Activated CD8-positive, alpha-beta T cell treated with anti-CD3 and anti-CD28 coated beads, Interleukin-2, amount 10 ng/mL, durations not matched to agents 7 days and 5 days (primary cell): ENCODE data around the gene SLC12A2. TPM values are rescaled to one million over a fixed set of nuclear protein-coding genes. Genes with fewer than 3 reads are reported as not detected.

Experiments used
- ATAC-seq: fragments of 150-1000 bp; cut with Tn5 transposase; one replicate; pipeline ENCODE4 v1.10.0; 2021; ENCODE audit warnings: moderate library complexity
- CTCF ChIA-PET: fragments of 350-600 bp; sonication (Branson Sonifier 250); formaldehyde crosslinking; loops from one replicate; lab custom pipeline; 2021; ENCODE audit warnings: antibody characterized with exemption; lab: Charles Lee
- POLR2A ChIA-PET: fragments of 350-600 bp; sonication (Branson Sonifier 250); formaldehyde crosslinking; loops from one replicate; lab custom pipeline; 2021; ENCODE audit warnings: antibody characterized with exemption; lab: Charles Lee
- DNase-seq: peaks from one replicate; pipeline ENCODE4 v3.0.0-alpha.2; 2020
- H3K27ac Mint-ChIP-seq: one replicate; pipeline ENCODE4 v1.8.0; 2021; ENCODE audit warnings: mild to moderate bottlenecking, mixed read lengths
- H3K27me3 Mint-ChIP-seq: one replicate; pipeline ENCODE4 v1.8.0; 2021; ENCODE audit warnings: low read depth, mixed read lengths
- H3K36me3 Mint-ChIP-seq: one replicate; pipeline ENCODE4 v1.8.0; 2021; ENCODE audit warnings: low read depth, mixed read lengths
- H3K4me1 Mint-ChIP-seq: one replicate; pipeline ENCODE4 v1.8.0; 2021; ENCODE audit warnings: low read depth, mixed read lengths
- H3K4me3 Mint-ChIP-seq: one replicate; pipeline ENCODE4 v1.8.0; 2021; ENCODE audit warnings: mild to moderate bottlenecking, mixed read lengths
- H3K9me3 Mint-ChIP-seq: one replicate; pipeline ENCODE4 v1.8.0; 2022; ENCODE audit warnings: mixed read lengths; ENCODE audit not compliant: insufficient read depth
- total RNA-seq, 2 experiments: library from RNA; stranded (reverse); gene quantifications; one replicate each; pipeline ENCODE4 v1.2.3, GENCODE V29; 2021

The SLC12A2 gene
- total RNA-seq, 2 experiments from 2014 or later, result 13.4 to 17.0 TPM

DNA sequence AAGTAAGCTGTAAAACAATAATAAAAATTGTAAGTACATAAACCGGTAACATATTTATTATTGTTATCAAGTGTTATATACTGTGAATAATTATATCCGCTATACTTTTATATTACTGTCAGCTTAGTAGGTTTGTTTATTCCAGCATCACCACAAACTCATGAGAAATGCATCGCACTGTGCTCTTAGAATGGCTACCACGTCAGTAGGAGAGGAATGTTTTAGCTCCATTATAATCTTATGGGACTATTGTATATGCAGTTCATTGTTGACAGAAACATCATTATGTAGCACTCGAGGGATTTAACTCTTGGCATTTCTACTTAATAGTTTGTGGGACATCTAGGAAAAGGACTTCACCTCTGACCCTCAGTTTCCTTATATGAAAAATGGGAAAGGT, 16.4 kb downstream of the SLC12A2 start:
- Mint-ChIP-seq H3K9me3 (peaks cover 21% of the 10 kb centered on the region), H3K4me1 (no peaks in the 10 kb centered on the region), H3K4me3 (no peak overlapping the region), H3K36me3 (peaks cover 32% of the 10 kb centered on the region), H3K27me3 (no peaks in the 10 kb centered on the region), H3K27ac (no peak overlapping the region)
- DNase-seq (no peak), ATAC-seq (no peak)
- CTCF ChIA-PET, result interaction anchor here (1.8 kb wide), 1 partner anchor 15 kb away, joined by 6 read pairs; no protein-coding TSS in a partner anchor
- POLR2A ChIA-PET, result no interaction called here

DNA sequence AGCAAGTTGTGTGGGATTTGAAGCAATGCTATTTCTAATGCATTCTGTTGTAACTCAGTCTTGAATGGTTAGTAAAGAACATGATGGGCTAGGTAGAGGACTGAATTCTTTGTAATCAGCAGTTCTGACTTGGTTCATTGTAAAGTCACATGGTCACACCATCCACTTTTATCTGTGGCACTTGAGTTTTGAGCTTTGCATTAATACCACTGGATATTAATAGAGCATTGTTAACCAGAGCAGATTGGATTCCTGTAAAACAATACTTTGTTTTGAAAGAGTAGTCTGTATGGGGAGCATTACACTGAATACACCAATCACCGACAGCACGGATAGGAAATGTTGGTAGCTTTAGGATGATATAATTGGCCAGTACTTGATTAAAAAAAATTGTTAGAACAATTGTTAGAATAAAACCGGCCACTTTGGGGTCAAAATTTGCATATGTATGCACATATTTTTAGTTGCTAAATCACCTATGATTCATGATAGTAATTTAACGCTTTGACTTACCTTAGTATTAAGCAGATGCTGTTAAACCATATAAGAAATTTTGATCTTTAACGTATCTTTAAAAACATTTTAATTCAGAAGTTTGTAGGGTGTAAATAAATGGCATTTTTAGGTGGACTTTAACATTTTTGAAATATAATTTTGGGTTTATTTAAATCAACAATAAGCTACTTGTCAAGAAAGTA, 17.4 kb downstream of the SLC12A2 start:
- ATAC-seq, result no peak
- H3K27me3 Mint-ChIP-seq, result no peaks in the 10 kb centered on the region
- CTCF ChIA-PET, result interaction anchor here (1.8 kb wide), 1 partner anchor 16 kb away, joined by 6 read pairs; no protein-coding TSS in a partner anchor

GRCh38 chr5:128101676-128102075, 18.1 kb downstream of the SLC12A2 start:
- Mint-ChIP-seq H3K4me1 (no peaks in the 10 kb centered on the region), H3K4me3 (no peak overlapping the region), H3K36me3 (peaks cover 23% of the 10 kb centered on the region), H3K9me3 (peaks cover 17% of the 10 kb centered on the region), H3K27ac (no peak overlapping the region), H3K27me3 (no peaks in the 10 kb centered on the region)
- DNase-seq, result no peak
- CTCF ChIA-PET, result no interaction called here
- POLR2A ChIA-PET, result interaction anchor here (1.2 kb wide), 1 partner anchor 17 kb away, joined by 4 read pairs; no protein-coding TSS in a partner anchor
- ATAC-seq, result no peak

More for the DNA sequence above, 17.4 kb downstream of the SLC12A2 start:
- no peak overlapping the region for H3K4me3 Mint-ChIP-seq
- H3K36me3 Mint-ChIP-seq, result peaks cover 25% of the 10 kb centered on the region
- H3K4me1 Mint-ChIP-seq, result no peaks in the 10 kb centered on the region
- peaks cover 21% of the 10 kb centered on the region for H3K9me3 Mint-ChIP-seq
- no peak overlapping the region for H3K27ac Mint-ChIP-seq
- no peak for DNase-seq
- POLR2A ChIA-PET, result interaction anchor here (1.2 kb wide), 1 partner anchor 17 kb away, joined by 4 read pairs; no protein-coding TSS in a partner anchor

- ChIA-PET POLR2A (no interaction called here), CTCF (no interaction called here)
- H3K4me1 Mint-ChIP-seq, result no peaks in the 10 kb centered on the region
- no peak overlapping the region for H3K4me3 Mint-ChIP-seq
- H3K27ac Mint-ChIP-seq, result no peak overlapping the region
- peaks cover 14% of the 10 kb centered on the region for H3K36me3 Mint-ChIP-seq
- H3K9me3 Mint-ChIP-seq, result no peaks in the 10 kb centered on the region
- H3K27me3 Mint-ChIP-seq, result no peaks in the 10 kb centered on the region
- DNase-seq (no peak), ATAC-seq (no peak)
These were observed 21.6 kb downstream of the SLC12A2 start for GRCh38 chr5:128105203-128105602.

GRCh38 chr5:128109138-128109537, 25.6 kb downstream of the SLC12A2 start:
- Mint-ChIP-seq H3K36me3 (peaks cover 16% of the 10 kb centered on the region), H3K27ac (no peak overlapping the region), H3K9me3 (no peaks in the 10 kb centered on the region), H3K4me1 (peaks cover 17% of the 10 kb centered on the region), H3K27me3 (no peaks in the 10 kb centered on the region), H3K4me3 (no peak overlapping the region)
- POLR2A ChIA-PET, result no interaction called here
- CTCF ChIA-PET, result no interaction called here
- ATAC-seq, result no peak
- DNase-seq, result no peak

DNA sequence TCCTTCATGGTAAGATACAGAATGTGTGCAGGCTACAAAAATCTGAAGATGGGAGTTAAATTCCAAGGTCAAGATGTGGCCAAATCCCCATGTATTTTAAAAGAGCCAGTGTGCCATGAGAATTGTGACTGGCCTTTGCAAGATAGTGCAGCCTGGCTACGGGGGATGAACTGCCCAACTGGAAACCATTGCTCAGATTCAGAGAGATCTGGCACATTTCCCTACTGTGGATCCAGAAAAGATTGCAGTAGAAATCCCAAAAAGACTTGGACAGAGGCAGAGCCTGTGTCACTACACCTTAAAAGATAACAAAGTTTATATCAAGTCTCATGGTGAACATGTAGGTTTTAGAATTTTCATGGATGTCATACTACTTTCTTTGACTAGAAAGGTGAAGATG, 26.2 kb downstream of the SLC12A2 start:
- ChIA-PET CTCF (no interaction called here), POLR2A (no interaction called here)
- Mint-ChIP-seq H3K9me3 (no peaks in the 10 kb centered on the region), H3K36me3 (peaks cover 21% of the 10 kb centered on the region), H3K27ac (no peak overlapping the region), H3K4me3 (no peak overlapping the region), H3K4me1 (peaks cover 17% of the 10 kb centered on the region), H3K27me3 (no peaks in the 10 kb centered on the region)
- ATAC-seq, result no peak
- DNase-seq, result no peak

- ATAC-seq (peak; percentile 33), DNase-seq (no peak)
- ChIA-PET POLR2A (no interaction called here), CTCF (no interaction called here)
- no peak overlapping the region for H3K4me3 Mint-ChIP-seq
- peaks cover 17% of the 10 kb centered on the region for H3K4me1 Mint-ChIP-seq
- H3K36me3 Mint-ChIP-seq, result peaks cover 37% of the 10 kb centered on the region
- no peak overlapping the region for H3K27ac Mint-ChIP-seq
- no peaks in the 10 kb centered on the region for H3K9me3 Mint-ChIP-seq
- H3K27me3 Mint-ChIP-seq, result no peaks in the 10 kb centered on the region
These were observed 28.4 kb downstream of the SLC12A2 start for GRCh38 chr5:128111818-128112448.

GRCh38 chr5:128116445-128116844, 32.9 kb downstream of the SLC12A2 start:
- peaks cover 9% of the 10 kb centered on the region for H3K4me1 Mint-ChIP-seq
- DNase-seq (no peak), ATAC-seq (no peak)
- no peak overlapping the region for H3K27ac Mint-ChIP-seq
- H3K27me3 Mint-ChIP-seq, result no peaks in the 10 kb centered on the region
- H3K36me3 Mint-ChIP-seq, result peaks cover 50% of the 10 kb centered on the region
- ChIA-PET POLR2A (no interaction called here), CTCF (no interaction called here)
- peaks cover 17% of the 10 kb centered on the region for H3K9me3 Mint-ChIP-seq
- H3K4me3 Mint-ChIP-seq, result no peak overlapping the region

- Mint-ChIP-seq H3K36me3 (peaks cover 47% of the 10 kb centered on the region), H3K27ac (no peak overlapping the region), H3K4me1 (no peaks in the 10 kb centered on the region), H3K9me3 (peaks cover 17% of the 10 kb centered on the region), H3K27me3 (no peaks in the 10 kb centered on the region), H3K4me3 (no peak overlapping the region)
- no peak for DNase-seq
- ChIA-PET CTCF (interaction anchor here (0.7 kb wide), 1 partner anchor 34 kb away, joined by 3 read pairs; no protein-coding TSS in a partner anchor), POLR2A (no interaction called here)
- ATAC-seq, result no peak
These were observed 34.6 kb downstream of the SLC12A2 start for GRCh38 chr5:128118214-128118613.

DNA sequence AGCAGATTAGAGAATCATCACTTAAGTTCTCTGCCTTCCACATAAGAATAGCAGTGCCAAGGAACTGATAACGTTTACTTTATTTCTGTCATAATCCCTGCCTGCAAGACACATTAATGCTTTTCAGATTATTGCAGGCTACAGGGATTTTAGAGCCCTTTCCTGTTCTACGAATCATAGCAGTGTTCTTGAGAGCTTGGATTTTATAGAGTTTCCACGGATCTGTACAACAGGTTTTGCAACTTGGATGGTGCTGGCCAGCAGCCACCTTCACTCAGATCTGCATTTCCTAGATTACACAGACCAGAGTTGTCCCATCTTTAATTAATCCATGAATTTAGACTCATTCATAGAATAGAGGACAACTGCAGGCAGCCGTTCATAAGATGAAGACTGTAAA, 38.1 kb downstream of the SLC12A2 start:
- Mint-ChIP-seq H3K27me3 (no peaks in the 10 kb centered on the region), H3K4me1 (no peaks in the 10 kb centered on the region), H3K9me3 (peaks cover 17% of the 10 kb centered on the region), H3K4me3 (no peak overlapping the region), H3K27ac (no peak overlapping the region), H3K36me3 (peaks cover 25% of the 10 kb centered on the region)
- ChIA-PET POLR2A (no interaction called here), CTCF (interaction anchor here (0.7 to 1.0 kb wide), 2 partner anchors 34 to 585 kb away, joined by 3 read pairs; no protein-coding TSS in a partner anchor)
- ATAC-seq (no peak), DNase-seq (no peak)

DNA sequence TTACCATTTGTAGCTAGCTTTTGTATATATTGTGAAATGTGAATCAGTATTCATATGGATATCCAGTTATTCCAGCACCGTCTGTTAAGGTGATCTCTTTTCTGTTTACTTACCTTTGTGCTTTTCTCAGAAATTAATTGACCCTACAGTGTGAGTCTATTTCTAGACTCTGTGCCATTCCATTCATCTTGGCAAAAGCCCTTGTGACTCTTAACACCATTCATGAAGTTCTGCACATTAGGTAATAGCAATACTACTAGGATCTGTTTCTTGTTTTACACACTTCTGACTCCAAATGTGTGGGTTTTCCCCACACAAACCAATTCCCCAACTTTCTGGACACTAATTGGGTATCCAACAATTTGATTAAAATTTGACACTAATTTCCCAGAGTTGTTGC, 40.4 kb downstream of the SLC12A2 start:
- Mint-ChIP-seq H3K27ac (no peak overlapping the region), H3K36me3 (peaks cover 4% of the 10 kb centered on the region), H3K27me3 (no peaks in the 10 kb centered on the region), H3K4me3 (no peak overlapping the region), H3K9me3 (peaks cover 1% of the 10 kb centered on the region), H3K4me1 (peaks cover 3% of the 10 kb centered on the region)
- ATAC-seq, result no peak
- no peak for DNase-seq
- POLR2A ChIA-PET, result interaction anchor here (0.6 kb wide), 1 partner anchor 200 kb away, joined by 3 read pairs; no protein-coding TSS in a partner anchor
- CTCF ChIA-PET, result no interaction called here

DNA sequence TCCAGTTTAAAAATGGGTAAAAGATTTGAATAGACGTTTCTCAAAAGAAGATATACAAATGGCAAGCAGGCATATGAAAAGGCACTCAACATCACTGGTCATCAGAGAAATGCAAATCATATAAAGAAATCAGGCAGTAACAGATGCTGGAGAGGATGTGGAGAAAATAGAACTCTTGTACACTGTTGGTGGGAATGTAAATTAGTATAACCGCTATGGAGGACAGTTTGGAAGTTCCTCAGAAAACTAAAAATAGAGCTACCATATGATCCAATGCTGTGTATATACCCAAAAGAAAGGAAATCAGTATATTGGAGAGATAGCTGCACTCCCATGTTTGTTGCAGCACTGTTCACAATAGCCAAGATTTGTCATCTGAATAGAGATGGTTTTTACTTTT, 42.7 kb downstream of the SLC12A2 start:
- POLR2A ChIA-PET, result no interaction called here
- Mint-ChIP-seq H3K4me3 (no peak overlapping the region), H3K27me3 (no peaks in the 10 kb centered on the region), H3K9me3 (no peaks in the 10 kb centered on the region), H3K36me3 (peaks cover 8% of the 10 kb centered on the region), H3K27ac (no peak overlapping the region), H3K4me1 (peaks cover 3% of the 10 kb centered on the region)
- CTCF ChIA-PET, result no interaction called here
- no peak for ATAC-seq
- no peak for DNase-seq
